GM23338 (cell line): ENCODE results near the gene PTGR2. TPM values are rescaled to one million over a fixed set of nuclear protein-coding genes. Genes with fewer than 3 reads are reported as not detected.

ENCODE experiments used
- ATAC-seq: fragments of 200-7000 bp; cut with Tn5 transposase; 3 replicates; pipeline ENCODE4 v1.9.1; 2020
- DNase-seq: peaks from one replicate; pipeline ENCODE4 v3.0.0-alpha.2; 2015; ENCODE audit warnings: low spot score
- H2AFZ ChIP-seq: fragments of 200-600 bp; sonication (generic); 2 replicates; pipeline ENCODE4 v1.8.0; 2016; ENCODE audit warnings: antibody characterized with exemption, mild to moderate bottlenecking, moderate library complexity
- H3F3A ChIP-seq: fragments of 200-600 bp; sonication (generic); replicated peaks from 2 replicates; pipeline ENCODE4 v1.8.0; 2017; ENCODE audit warnings: antibody characterized with exemption, mixed run types, low read depth
- H3K27ac ChIP-seq: fragments of 200-600 bp; sonication (generic); 2 replicates; pipeline ENCODE4 v1.6.1; 2016; ENCODE audit warnings: low read depth
- H3K27me3 ChIP-seq: fragments of 200-600 bp; sonication (generic); 2 replicates; pipeline ENCODE4 v1.8.0; 2016; ENCODE audit warnings: mild to moderate bottlenecking, mixed run types, moderate library complexity; ENCODE audit not compliant: insufficient read depth
- H3K36me3 ChIP-seq: fragments of 200-600 bp; sonication (generic); 2 replicates; pipeline ENCODE4 v1.8.0; 2016; ENCODE audit warnings: mild to moderate bottlenecking; ENCODE audit not compliant: insufficient read depth
- H3K4me1 ChIP-seq: fragments of 200-600 bp; sonication (generic); 2 replicates; pipeline ENCODE4 v1.8.0; 2016; ENCODE audit warnings: mild to moderate bottlenecking, moderate library complexity; ENCODE audit not compliant: insufficient read depth
- H3K4me2 ChIP-seq: fragments of 200-600 bp; sonication (generic); 2 replicates; pipeline ENCODE4 v1.7.1; 2017; ENCODE audit warnings: mixed run types
- H3K4me3 ChIP-seq: fragments of 200-600 bp; sonication (generic); 2 replicates; pipeline ENCODE4 v1.6.1; 2016; ENCODE audit warnings: mixed run types
- H3K79me2 ChIP-seq: fragments of 200-600 bp; sonication (generic); replicated peaks from 2 replicates; pipeline ENCODE4 v1.8.0; 2017; ENCODE audit warnings: mild to moderate bottlenecking; ENCODE audit not compliant: insufficient read depth
- H3K9me2 ChIP-seq: fragments of 200-600 bp; sonication (generic); 2 replicates; pipeline ENCODE4 v1.8.0; 2017; ENCODE audit not compliant: insufficient read depth
- H4K20me1 ChIP-seq: fragments of 200-600 bp; sonication (generic); replicated peaks from 2 replicates; pipeline ENCODE4 v1.8.0; 2017; ENCODE audit warnings: mild to moderate bottlenecking; ENCODE audit not compliant: insufficient read depth
- H3K27ac Mint-ChIP-seq: 2 replicates; pipeline ENCODE4 v1.8.0; 2020; ENCODE audit warnings: inconsistent platforms, mild to moderate bottlenecking, moderate library complexity, mixed read lengths
- H3K27me3 Mint-ChIP-seq: 3 replicates; pipeline ENCODE4 v1.8.0; 2022; ENCODE audit warnings: low read depth, mild to moderate bottlenecking, moderate library complexity, mixed read lengths, inconsistent platforms; ENCODE audit not compliant: insufficient read depth, poor library complexity
- H3K36me3 Mint-ChIP-seq: 3 replicates; pipeline ENCODE4 v1.8.0; 2021; ENCODE audit warnings: low read depth, mild to moderate bottlenecking, inconsistent platforms, moderate library complexity, mixed read lengths
- H3K4me1 Mint-ChIP-seq: 3 replicates; pipeline ENCODE4 v1.8.0; 2020; ENCODE audit warnings: mild to moderate bottlenecking, inconsistent platforms, mixed read lengths
- H3K4me3 Mint-ChIP-seq: 3 replicates; pipeline ENCODE4 v1.8.0; 2021; ENCODE audit warnings: moderate library complexity, mild to moderate bottlenecking, inconsistent platforms, mixed read lengths
- H3K9me3 Mint-ChIP-seq: 3 replicates; pipeline ENCODE4 v1.8.0; 2020; ENCODE audit warnings: moderate library complexity, mild to moderate bottlenecking, inconsistent platforms, mixed read lengths
- CREB1 ChIP-seq: fragments of 250-450 bp; sonication (Bioruptor Pico); IDR thresholded peaks from 2 replicates; pipeline ENCODE4 v1.5.0; 2020; ENCODE audit warnings: low read depth, mild to moderate bottlenecking, moderate library complexity
- CTCF ChIP-seq, 2 experiments: fragments of 200-600 bp in 1 of 2; sonication (generic) in 1 of 2; conservative IDR thresholded peaks; 2 replicates each; pipeline versions ENCODE4 v1.5.1 to v1.6.1; 2016 to 2017; ENCODE audit warnings: antibody characterized with exemption in 2 of 2, low read depth in 2 of 2, mild to moderate bottlenecking in 2 of 2, moderate library complexity in 1 of 2
- ETS1 ChIP-seq: IDR thresholded peaks from 2 replicates; pipeline ENCODE4 v1.6.1; 2016; ENCODE audit warnings: antibody characterized with exemption
- EZH2phosphoT487 ChIP-seq: fragments of 200-600 bp; sonication (generic); IDR thresholded peaks from one replicate; pipeline ENCODE4 v1.8.1; 2018; ENCODE audit warnings: antibody characterized with exemption; ENCODE audit not compliant: unreplicated experiment
- POLR2AphosphoS5 ChIP-seq: IDR thresholded peaks from 2 replicates; pipeline ENCODE4 v1.6.1; 2016; ENCODE audit warnings: antibody characterized with exemption, low read depth
- ZNF114 ChIP-seq: fragments of 250-450 bp; sonication (Bioruptor Pico); IDR thresholded peaks from 2 replicates; pipeline ENCODE4 v1.5.0; 2020; ENCODE audit warnings: mild to moderate bottlenecking, moderate library complexity
- ZNF462 ChIP-seq: fragments of 250-450 bp; sonication (Bioruptor Pico); IDR thresholded peaks from 2 replicates; pipeline ENCODE4 v1.5.0; 2020; ENCODE audit warnings: mild to moderate bottlenecking, moderate library complexity
- polyA plus RNA-seq: library from polyadenylated mRNA; unstranded; fragments of >200 nt; fragmentation: Nextera tagmentation; extraction: Ambion mirVana; gene quantifications from 2 replicates; pipeline ENCODE4 v1.2.1, GENCODE V29; 2016
- total RNA-seq: library from RNA; depleted of rRNA; stranded (reverse); fragments of >200 nt; shearing (Covaris generic); gene quantifications from 2 replicates; pipeline ENCODE4 v1.2.3, GENCODE V29; 2014

Gene PTGR2
- total and polyA plus RNA-seq, 2 experiments from 2014 or later = 20.0 to 25.4 TPM

- Histone ChIP-seq H2AFZ (peak within 1 kb of the TSS; percentile 97), H3K36me3 (no peaks in the 10 kb centered on the region), H3K79me2 (peaks cover 47% of the 10 kb centered on the region), H4K20me1 (0 out of 2 replicates have a peak, but pooled peaks cover 3% of the 10 kb centered on the region), H3K4me2 (peak within 1 kb of the TSS; percentile 92), H3K9me2 (no peaks in the 10 kb centered on the region), H3K27me3 (no peaks in the 10 kb centered on the region), H3K27ac (peak within 1 kb of the TSS; percentile 86), H3K4me3 (peak within 1 kb of the TSS; percentile 99), H3K4me1 (peaks cover 8% of the 10 kb centered on the region; the same call in 1 of the 2 replicates), H3F3A (peaks cover 4% of the 10 kb centered on the region; the same call in 1 of the 2 replicates)
- Mint-ChIP-seq H3K4me1 (peaks cover 8% of the 10 kb centered on the region; the same call in 2 of the 3 replicates), H3K27me3 (peaks cover 8% of the 10 kb centered on the region), H3K4me3 (peak within 1 kb of the TSS; percentile 83), H3K36me3 (peaks cover 4% of the 10 kb centered on the region; the same call in 1 of the 3 replicates), H3K9me3 (no peaks in the 10 kb centered on the region), H3K27ac (peak within 1 kb of the TSS; percentile 94)
- ATAC-seq (peak; percentile 95), DNase-seq (peak; percentile 96)
- peak; percentile 64; the same call in 1 of the 2 replicates for TF ChIP-seq ETS1
- peak; percentile 91 for TF ChIP-seq POLR2AphosphoS5
- TF ChIP-seq ZNF462 = no peak
- TF ChIP-seq CTCF (conservative IDR thresholded peaks at IDR 0.05; ENCODE audit: low read depth in 2 of 2) = no peak
- peak; percentile 90 for TF ChIP-seq CREB1 (CRISPR knock-in tag)
- no peak for TF ChIP-seq EZH2phosphoT487
- TF ChIP-seq ZNF114 = no peak
Measured at GRCh38 chr14:73886449-73887317, 35.1 kb downstream of the PTGR2 start, which contains the start of gene ZNF410. Gene ZNF410 (plus strand): TSS chr14:73886859. CDS start chr14:73892176, 5,317 bp downstream.
